Stomach (tissue), 9 donors: ENCODE measurements around the gene SND1. TPM values are rescaled to one million over a fixed set of nuclear protein-coding genes. Genes with fewer than 3 reads are reported as not detected.

Experiments
- DNase-seq, 2 donors: peaks; one replicate each; pipeline versions ENCODE4 v3.0.0 to v3.0.0-alpha.2; 2013 to 2019
- H3K27ac ChIP-seq, 5 donors: fragments of 200-600 bp in 4 of 5; sonication (generic) in 4 of 5; one replicate each; pipeline ENCODE4 v1.5.1; 2013 to 2019; ENCODE audit warnings: mild to moderate bottlenecking in 1 of 5, moderate library complexity in 1 of 5
- H3K27me3 ChIP-seq, 3 donors: fragments of 200-600 bp; sonication (generic); one replicate each; pipeline ENCODE4 v1.5.1; 2017 to 2019; ENCODE audit warnings: mixed run types in 1 of 3
- H3K36me3 ChIP-seq, 4 donors: fragments of 200-600 bp; sonication (generic); 1 replicate in 3 of 4; 2 replicates in 1 of 4; pipeline ENCODE4 v1.5.1; 2016 to 2019
- H3K4me1 ChIP-seq, 4 donors: fragments of 200-600 bp; sonication (generic); one replicate each; pipeline ENCODE4 v1.5.1; 2016 to 2019
- H3K4me3 ChIP-seq, 4 donors: fragments of 200-600 bp; sonication (generic) in 3 of 4; one replicate each; pipeline ENCODE4 v1.5.1; 2016 to 2019; ENCODE audit warnings: mild to moderate bottlenecking in 1 of 4
- H3K9me3 ChIP-seq, 4 donors: fragments of 200-600 bp; sonication (generic); one replicate each; pipeline ENCODE4 v1.5.1; 2016 to 2019
- CTCF ChIP-seq, 7 experiments: fragments of 450-650 bp in 4 of 7; fragments of 200-600 bp in 3 of 7; sonication (generic) in 3 of 7; IDR thresholded peaks; one replicate each; pipeline ENCODE4 v1.5.1; 2016 to 2019; ENCODE audit warnings: antibody characterized with exemption in 7 of 7, control low read depth in 2 of 7, mild to moderate bottlenecking in 1 of 7
- EP300 ChIP-seq: sonication (generic); formaldehyde crosslinking; IDR thresholded peaks from one replicate; pipeline ENCODE4 v1.6.1; 2017; ENCODE audit warnings: antibody characterized with exemption
- POLR2A ChIP-seq, 4 donors: fragments of 450-650 bp; IDR thresholded peaks; one replicate each; pipeline ENCODE4 v1.6.1; 2016; ENCODE audit warnings: antibody characterized with exemption in 4 of 4, control low read depth in 2 of 4, mild to moderate bottlenecking in 1 of 4, moderate library complexity in 1 of 4
- POLR2AphosphoS5 ChIP-seq, 3 donors: sonication (generic); formaldehyde crosslinking; IDR thresholded peaks; one replicate each; pipeline ENCODE4 v1.6.1; 2016; ENCODE audit warnings: antibody characterized with exemption in 3 of 3
- WGBS, 5 donors: extraction: QIAGEN DNeasy Blood & Tissue Kit in 3 of 5; methylation state at CpG; one replicate each; pipeline versions ENCODE4 v1.1.5 to v1.1.7; 2013 to 2018; 5-methylcytosine and 5-hydroxymethylcytosine counted together
- intact Hi-C: fragments of 100-400 bp; cut with DNase I; formaldehyde crosslinking; loops from one replicate; pipeline ENCODE4 v1.15.1; 2023; ENCODE audit warnings: low total_unique reads
- polyA plus RNA-seq, 3 donors: library from polyadenylated mRNA; stranded (reverse); fragments of 200-250 nt; gene quantifications; one replicate each; pipeline ENCODE4 v1.2.3, GENCODE V29; 2013
- total RNA-seq, 5 donors: library from RNA; depleted of rRNA; stranded (reverse); fragments of >200 nt; gene quantifications; one replicate each; pipeline versions ENCODE4 v1.1.0 to v1.2.3, GENCODE V29; 2014 to 2016
- donor health status: healthy with polysubstance abuse.
- donor health status: Bipolar disorder and iron deficiency.
- donor health status: healthy.

Gene SND1
- total and polyA plus RNA-seq, 8 donors: 63.3 to 799 (median 126) TPM

GRCh38 chr7:127792528-127793342 is 140.7 kb downstream of the SND1 start:
- WGBS, 5 donors: 51 to 80% (median 60%) methylated on average over 5 of the region's 5 CpGs
- Histone ChIP-seq H3K27ac (no peak overlapping the region), H3K4me3 (no peak overlapping the region), H3K27me3 (no peaks in the 10 kb centered on the region), H3K9me3 (no peaks in the 10 kb centered on the region), H3K4me1 (peaks cover 0 to 40% (median 17%) of the 10 kb centered on the region in 4 donors), H3K36me3 (no peaks in the 10 kb centered on the region)
- peak; percentile 29 to 40 for DNase-seq
- intact Hi-C loops: no loop called here
- peak in 4 of 7 experiments; percentile 7 to 36 (median 22) for TF ChIP-seq CTCF (IDR thresholded peaks at IDR 0.05)
- TF ChIP-seq EP300: no peak

- Histone ChIP-seq H3K4me1 (peaks cover 0 to 48% (median 21%) of the 10 kb centered on the region in 4 donors), H3K27ac (no peak overlapping the region), H3K4me3 (no peak overlapping the region), H3K27me3 (no peaks in the 10 kb centered on the region), H3K9me3 (no peaks in the 10 kb centered on the region), H3K36me3 (no peaks in the 10 kb centered on the region)
- WGBS, 5 donors: 82 to 89% (median 86%) methylated on average over 4 of the region's 4 CpGs
- no peak for DNase-seq
- intact Hi-C loops: no loop called here
- TF ChIP-seq POLR2AphosphoS5 (IDR thresholded peaks at IDR 0.05): no peak
- no peak for TF ChIP-seq EP300
Measured at GRCh38 chr7:127793582-127793981, 141.6 kb downstream of the SND1 start.

GRCh38 chr7:127794136-127794535 is 142.1 kb downstream of the SND1 start:
- no peaks in the 10 kb centered on the region for H3K27me3 ChIP-seq
- intact Hi-C loops: no loop called here
- no peaks in the 10 kb centered on the region for H3K9me3 ChIP-seq
- H3K36me3 ChIP-seq: no peaks in the 10 kb centered on the region
- TF ChIP-seq POLR2AphosphoS5 (IDR thresholded peaks at IDR 0.05) (no peak), POLR2A (IDR thresholded peaks at IDR 0.05) (no peak), CTCF (IDR thresholded peaks at IDR 0.05) (no peak), EP300 (no peak)
- H3K4me1 ChIP-seq: peaks cover 3 to 54% (median 24%) of the 10 kb centered on the region in 4 donors
- DNase-seq: no peak
- no peak overlapping the region for H3K4me3 ChIP-seq
- WGBS, 5 donors: 61 to 95% (median 88%) methylated on average over 1 of the region's 1 CpG
- H3K27ac ChIP-seq: no peak overlapping the region

- H3K36me3 ChIP-seq: no peaks in the 10 kb centered on the region
- TF ChIP-seq POLR2AphosphoS5 (IDR thresholded peaks at IDR 0.05): no peak
- TF ChIP-seq POLR2A (IDR thresholded peaks at IDR 0.05): no peak
- no peak for TF ChIP-seq CTCF (IDR thresholded peaks at IDR 0.05)
- TF ChIP-seq EP300: no peak
- WGBS, 5 donors: 71 to 94% (median 86%) methylated on average over 4 of the region's 4 CpGs
- H3K9me3 ChIP-seq: no peaks in the 10 kb centered on the region
- intact Hi-C loops: no loop called here
- H3K27ac ChIP-seq: no peak overlapping the region
- no peak for DNase-seq
- peaks cover 3 to 58% (median 29%) of the 10 kb centered on the region in 4 donors for H3K4me1 ChIP-seq
- H3K4me3 ChIP-seq: no peak overlapping the region
- no peaks in the 10 kb centered on the region for H3K27me3 ChIP-seq
Measured at GRCh38 chr7:127794551-127794950, 142.6 kb downstream of the SND1 start.

- WGBS, 5 donors: 41 to 63% (median 51%) methylated on average over 3 of the region's 3 CpGs
- intact Hi-C loops: no loop called here
- Histone ChIP-seq H3K4me3 (no peak overlapping the region), H3K4me1 (peaks cover 0 to 59% (median 29%) of the 10 kb centered on the region in 4 donors), H3K27ac (no peak overlapping the region), H3K36me3 (no peaks in the 10 kb centered on the region), H3K9me3 (no peaks in the 10 kb centered on the region), H3K27me3 (no peaks in the 10 kb centered on the region)
- DNase-seq: peak in 1 of 2 donors; percentile 57
- TF ChIP-seq POLR2A (IDR thresholded peaks at IDR 0.05): no peak
- TF ChIP-seq POLR2AphosphoS5 (IDR thresholded peaks at IDR 0.05): no peak
- no peak for TF ChIP-seq EP300
- TF ChIP-seq CTCF (IDR thresholded peaks at IDR 0.05): no peak
Measured at GRCh38 chr7:127798023-127798422, 146.0 kb downstream of the SND1 start.
